Karpas-422 (cell line): ENCODE results near the gene TMEM218. TPM values are rescaled to one million over a fixed set of nuclear protein-coding genes. Genes with fewer than 3 reads are reported as not detected.

Experiments
- DNase-seq: peaks from one replicate; pipeline ENCODE4 v3.0.0-alpha.2; 2015
- H2AFZ ChIP-seq: fragments of 200-600 bp; sonication (generic); 2 replicates; pipeline ENCODE4 v1.6.1; 2014; ENCODE audit warnings: antibody characterized with exemption, low read length, mixed read lengths
- H3K27ac ChIP-seq: fragments of 200-600 bp; sonication (generic); 2 replicates; pipeline ENCODE4 v1.5.1; 2014; ENCODE audit warnings: mild to moderate bottlenecking, low read length, moderate library complexity
- H3K27me3 ChIP-seq: fragments of 200-600 bp; sonication (generic); 2 replicates; pipeline ENCODE4 v1.6.1; 2014; ENCODE audit warnings: low read length, mixed read lengths
- H3K36me3 ChIP-seq: fragments of 200-600 bp; sonication (generic); 2 replicates; pipeline ENCODE4 v1.6.1; 2014; ENCODE audit warnings: low read length, mixed read lengths; ENCODE audit not compliant: insufficient read depth
- H3K4me1 ChIP-seq: fragments of 200-600 bp; sonication (generic); 2 replicates; pipeline ENCODE4 v1.6.1; 2014; ENCODE audit warnings: mild to moderate bottlenecking, low read length, mixed read lengths
- H3K4me2 ChIP-seq: fragments of 200-600 bp; sonication (generic); 2 replicates; pipeline ENCODE4 v1.6.1; 2014; ENCODE audit warnings: low read length, low read depth, mild to moderate bottlenecking; ENCODE audit not compliant: poor library complexity, severe bottlenecking
- H3K4me3 ChIP-seq: fragments of 200-600 bp; sonication (generic); 2 replicates; pipeline ENCODE4 v1.5.1; 2014; ENCODE audit warnings: mild to moderate bottlenecking, antibody characterized with exemption, low read length, mixed read lengths
- H3K79me2 ChIP-seq: fragments of 200-600 bp; sonication (generic); 2 replicates; pipeline ENCODE4 v1.6.1; 2014; ENCODE audit warnings: mild to moderate bottlenecking, low read length, mixed read lengths
- H3K9ac ChIP-seq: fragments of 200-600 bp; sonication (generic); 2 replicates; pipeline ENCODE4 v1.6.0; 2014; ENCODE audit warnings: low read length
- H3K9me2 ChIP-seq: fragments of 200-600 bp; sonication (generic), shearing (Covaris generic); replicated peaks from 2 replicates; pipeline ENCODE4 v1.6.0; 2014; ENCODE audit warnings: mild to moderate bottlenecking, low read length, moderate library complexity; ENCODE audit not compliant: insufficient read depth
- H3K9me3 ChIP-seq: fragments of 300-700, 200-600 bp; sonication (generic); 2 replicates; pipeline ENCODE4 v1.6.1; 2014; ENCODE audit warnings: low read length, mixed read lengths
- H4K20me1 ChIP-seq: fragments of 200-600 bp; sonication (generic); 2 replicates; pipeline ENCODE4 v1.6.1; 2014; ENCODE audit warnings: mild to moderate bottlenecking, antibody characterized with exemption, low read length, low read depth; ENCODE audit not compliant: insufficient read depth
- total RNA-seq: library from RNA; depleted of rRNA; stranded (reverse); fragments of >200 nt; shearing (Covaris generic); gene quantifications from 2 replicates; pipeline ENCODE4 v1.2.3, GENCODE V29; 2014; ENCODE audit warnings: low replicate concordance

Gene TMEM218
- total RNA-seq, 1 experiment from 2014 or later = 46.9 TPM

DNA sequence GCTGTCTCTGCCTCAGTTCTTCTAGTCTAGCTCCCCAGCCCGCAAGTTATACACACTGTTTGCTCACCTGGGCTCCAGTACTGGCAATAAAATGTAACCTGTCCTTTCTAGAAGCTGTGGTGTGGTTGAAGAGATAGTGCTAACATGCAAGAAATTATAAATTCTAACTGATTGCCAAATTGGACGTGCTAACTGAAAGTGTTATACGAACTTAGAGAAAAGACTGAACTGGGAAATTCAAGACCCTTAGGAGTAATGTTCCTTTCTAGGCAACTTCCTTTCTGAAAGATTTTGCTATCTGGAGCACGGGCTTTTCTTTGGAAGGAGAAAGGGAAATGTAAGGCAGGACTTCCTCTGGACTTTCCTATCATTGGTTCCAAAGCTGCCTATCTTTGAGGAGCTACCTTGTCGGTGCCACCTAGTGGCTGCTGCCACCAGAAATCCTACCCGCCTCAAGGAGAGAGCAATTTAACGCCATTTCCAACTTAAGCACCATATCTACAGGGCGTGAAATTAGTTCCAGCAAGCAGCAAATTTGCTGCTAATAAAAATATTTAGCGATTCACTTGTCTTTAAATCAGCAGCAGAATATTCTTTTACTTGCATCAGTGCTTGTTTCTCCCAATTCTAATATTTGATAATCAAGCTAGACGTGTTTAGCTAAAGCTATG, 12.7 kb upstream of the TMEM218 start:
- H3K79me2 ChIP-seq = no peaks in the 10 kb centered on the region
- peak; percentile 82 for DNase-seq
- H3K27me3 ChIP-seq = no peaks in the 10 kb centered on the region
- peak overlapping the region; percentile 49 for H3K4me2 ChIP-seq
- no peak overlapping the region for H3K27ac ChIP-seq
- no peaks in the 10 kb centered on the region for H3K9me2 ChIP-seq
- peak overlapping the region; percentile 34; the same call in 1 of the 2 replicates for H3K4me3 ChIP-seq
- H3K4me1 ChIP-seq = peaks cover 4% of the 10 kb centered on the region; the same call in 1 of the 2 replicates
- 0 out of 2 replicates have a peak overlapping the region, but pooled peaks have one; percentile 17 for H3K9ac ChIP-seq
- no peaks in the 10 kb centered on the region for H3K36me3 ChIP-seq
- H3K9me3 ChIP-seq = no peaks in the 10 kb centered on the region
- no peaks in the 10 kb centered on the region for H4K20me1 ChIP-seq
- peak overlapping the region; percentile 22 for H2AFZ ChIP-seq

- Histone ChIP-seq H3K79me2 (no peaks in the 10 kb centered on the region), H3K27me3 (no peaks in the 10 kb centered on the region), H3K4me3 (peak overlapping the region; percentile 34; the same call in 1 of the 2 replicates), H2AFZ (peak overlapping the region; percentile 22), H3K4me1 (peaks cover 4% of the 10 kb centered on the region; the same call in 1 of the 2 replicates), H3K4me2 (peak overlapping the region; percentile 49), H3K9me3 (no peaks in the 10 kb centered on the region), H3K27ac (no peak overlapping the region), H3K9ac (no peak overlapping the region), H4K20me1 (no peaks in the 10 kb centered on the region), H3K9me2 (no peaks in the 10 kb centered on the region), H3K36me3 (no peaks in the 10 kb centered on the region)
- no peak for DNase-seq
Observed at GRCh38 chr11:125123194-125123946, 11.9 kb upstream of the TMEM218 start.

GRCh38 chr11:125117429-125117828, 6.0 kb upstream of the TMEM218 start:
- Histone ChIP-seq H3K9me3 (peaks cover 2% of the 10 kb centered on the region; the same call in 1 of the 2 replicates), H3K4me3 (no peak overlapping the region), H3K36me3 (no peaks in the 10 kb centered on the region), H3K27ac (no peak overlapping the region), H3K4me1 (no peaks in the 10 kb centered on the region), H3K79me2 (no peaks in the 10 kb centered on the region), H3K9ac (no peak overlapping the region), H3K9me2 (no peaks in the 10 kb centered on the region), H4K20me1 (no peaks in the 10 kb centered on the region), H3K27me3 (no peaks in the 10 kb centered on the region), H3K4me2 (no peak overlapping the region), H2AFZ (no peak overlapping the region)
- no peak for DNase-seq

GRCh38 chr11:125114518-125114917, 3.1 kb upstream of the TMEM218 start:
- peaks cover 12% of the 10 kb centered on the region for H3K79me2 ChIP-seq
- H3K4me3 ChIP-seq = no peak overlapping the region
- H3K9me2 ChIP-seq = no peaks in the 10 kb centered on the region
- DNase-seq = no peak
- no peak overlapping the region for H3K4me2 ChIP-seq
- H3K4me1 ChIP-seq = peaks cover 16% of the 10 kb centered on the region
- H4K20me1 ChIP-seq = no peaks in the 10 kb centered on the region
- no peak overlapping the region for H3K9ac ChIP-seq
- no peaks in the 10 kb centered on the region for H3K27me3 ChIP-seq
- H3K9me3 ChIP-seq = peaks cover 2% of the 10 kb centered on the region; the same call in 1 of the 2 replicates
- H3K27ac ChIP-seq = no peak overlapping the region
- no peaks in the 10 kb centered on the region for H3K36me3 ChIP-seq
- no peak overlapping the region for H2AFZ ChIP-seq

DNA sequence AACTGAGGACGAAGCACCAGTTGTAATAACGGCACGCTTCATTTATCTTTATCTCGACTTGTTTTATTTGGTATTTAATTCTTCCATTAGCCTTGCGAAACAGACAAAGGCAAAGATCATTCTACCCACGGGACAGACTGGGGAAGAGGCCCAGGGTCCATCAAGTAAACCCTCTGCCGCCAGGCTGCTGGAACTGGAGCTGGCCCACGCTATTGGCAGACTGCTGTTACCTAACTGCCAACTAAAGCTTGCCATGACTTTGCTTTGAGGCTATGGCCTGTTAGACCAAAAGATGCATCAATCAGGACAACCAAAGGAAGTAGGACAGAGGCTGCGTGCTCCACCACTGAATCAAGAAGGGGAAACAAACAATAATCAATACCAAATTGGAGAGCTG, 780 bp upstream of the TMEM218 start:
- H3K4me2 ChIP-seq = peak overlapping the region; percentile 58
- no peak for DNase-seq
- no peak overlapping the region for H3K27ac ChIP-seq
- H4K20me1 ChIP-seq = no peaks in the 10 kb centered on the region
- peak overlapping the region; percentile 55 for H3K9ac ChIP-seq
- H2AFZ ChIP-seq = no peak overlapping the region
- H3K27me3 ChIP-seq = no peaks in the 10 kb centered on the region
- peaks cover 2% of the 10 kb centered on the region; the same call in 1 of the 2 replicates for H3K9me3 ChIP-seq
- peak overlapping the region; percentile 60 for H3K4me3 ChIP-seq
- no peaks in the 10 kb centered on the region for H3K9me2 ChIP-seq
- H3K36me3 ChIP-seq = no peaks in the 10 kb centered on the region
- H3K79me2 ChIP-seq = peaks cover 17% of the 10 kb centered on the region
- peaks cover 26% of the 10 kb centered on the region for H3K4me1 ChIP-seq

DNA sequence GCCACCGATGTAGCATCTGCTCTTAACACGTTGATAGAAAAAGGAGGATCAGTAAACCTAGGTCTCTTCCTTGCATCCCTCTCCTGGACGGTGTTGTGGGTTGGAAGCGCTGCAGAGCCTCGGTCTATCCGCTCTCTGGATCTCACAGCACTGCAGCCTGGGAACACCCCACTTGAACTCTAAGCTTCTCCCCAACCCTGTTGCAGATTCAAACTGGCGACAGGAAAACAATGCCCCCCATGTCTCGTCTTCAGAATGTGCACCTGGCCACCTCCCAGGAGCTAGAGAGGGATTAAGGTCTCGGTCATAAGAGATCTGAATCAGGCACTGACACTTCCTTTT, 454 bp downstream of the TMEM218 start:
- Histone ChIP-seq H2AFZ (no peak overlapping the region), H3K4me3 (peak overlapping the region; percentile 81)
- peak; percentile 58 for DNase-seq

GRCh38 chr11:125110506-125110905, 920 bp downstream of the TMEM218 start:
- H3K4me2 ChIP-seq = peak overlapping the region; percentile 76
- H3K4me3 ChIP-seq = peak overlapping the region; percentile 81
- H3K27ac ChIP-seq = peak overlapping the region; percentile 83
- peak; percentile 43 for DNase-seq
- peaks cover 2% of the 10 kb centered on the region; the same call in 1 of the 2 replicates for H3K9me3 ChIP-seq
- H3K79me2 ChIP-seq = peaks cover 23% of the 10 kb centered on the region
- no peaks in the 10 kb centered on the region for H3K27me3 ChIP-seq
- H4K20me1 ChIP-seq = no peaks in the 10 kb centered on the region
- peaks cover 34% of the 10 kb centered on the region for H3K4me1 ChIP-seq
- no peaks in the 10 kb centered on the region for H3K36me3 ChIP-seq
- H3K9ac ChIP-seq = peak overlapping the region; percentile 87
- no peaks in the 10 kb centered on the region for H3K9me2 ChIP-seq
- H2AFZ ChIP-seq = no peak overlapping the region

More for the DNA sequence above, 454 bp downstream of the TMEM218 start:
- Histone ChIP-seq H3K79me2 (peaks cover 23% of the 10 kb centered on the region), H3K4me1 (peaks cover 34% of the 10 kb centered on the region), H3K9ac (peak overlapping the region; percentile 87), H3K9me2 (no peaks in the 10 kb centered on the region), H3K27me3 (no peaks in the 10 kb centered on the region), H3K9me3 (peaks cover 2% of the 10 kb centered on the region; the same call in 1 of the 2 replicates), H3K36me3 (no peaks in the 10 kb centered on the region), H4K20me1 (no peaks in the 10 kb centered on the region), H3K27ac (peak overlapping the region; percentile 83), H3K4me2 (peak overlapping the region; percentile 76)

GRCh38 chr11:125108469-125108868, 3.0 kb downstream of the TMEM218 start:
- Histone ChIP-seq H3K4me3 (no peak overlapping the region), H3K9me2 (no peaks in the 10 kb centered on the region), H3K36me3 (no peaks in the 10 kb centered on the region), H4K20me1 (no peaks in the 10 kb centered on the region), H2AFZ (no peak overlapping the region), H3K9ac (no peak overlapping the region), H3K4me2 (no peak overlapping the region), H3K9me3 (peaks cover 2% of the 10 kb centered on the region; the same call in 1 of the 2 replicates), H3K79me2 (peaks cover 29% of the 10 kb centered on the region), H3K4me1 (peaks cover 34% of the 10 kb centered on the region), H3K27me3 (no peaks in the 10 kb centered on the region), H3K27ac (peak overlapping the region; percentile 22; the same call in 1 of the 2 replicates)
- DNase-seq = no peak
